UCSD-AML1 (cell line): Measurements from ENCODE around the gene ADAD2.

Experiments used
- DNase-seq: peaks from one replicate; lab custom pipeline; 2025; ENCODE audit not compliant: unreplicated experiment; lab: John Stamatoyannopoulos, UW

ADAD2 gene

GRCh38 chr16:84176192-84177053, 14.5 kb upstream of the ADAD2 start:
- DNase-seq: no peak

GRCh38 chr16:84177741-84178073, 13.2 kb upstream of the ADAD2 start:
- no peak for DNase-seq

GRCh38 chr16:84178146-84178765, 12.7 kb upstream of the ADAD2 start:
- DNase-seq: no peak

- no peak for DNase-seq
These were observed 11.9 kb upstream of the ADAD2 start for GRCh38 chr16:84178892-84179611.

- no peak for DNase-seq
These were observed 11.2 kb upstream of the ADAD2 start for GRCh38 chr16:84179612-84180320.

GRCh38 chr16:84180519-84181140, 10.3 kb upstream of the ADAD2 start:
- no peak for DNase-seq

GRCh38 chr16:84181144-84181915, 9.6 kb upstream of the ADAD2 start:
- DNase-seq: no peak

- no peak for DNase-seq
These were observed 8.9 kb upstream of the ADAD2 start for GRCh38 chr16:84182104-84182503.

- DNase-seq: no peak
These were observed 8.0 kb upstream of the ADAD2 start for GRCh38 chr16:84182680-84183571.

- DNase-seq: no peak
These were observed 7.4 kb upstream of the ADAD2 start for GRCh38 chr16:84183572-84183875.

GRCh38 chr16:84183911-84184591, 6.9 kb upstream of the ADAD2 start:
- DNase-seq: no peak

- DNase-seq: no peak
These were observed 6.2 kb upstream of the ADAD2 start for GRCh38 chr16:84184775-84185174.

- peak; percentile 96 for DNase-seq
These were observed 4.1 kb upstream of the ADAD2 start, which contains the start of gene TAF1C for GRCh38 chr16:84186685-84187437. TAF1C (minus strand) TSS chr16:84187057; CDS start chr16:84184988, 2,069 bp downstream.

- DNase-seq: no peak
These were observed 509 bp downstream of the ADAD2 start for GRCh38 chr16:84191466-84191865.

- DNase-seq: no peak
These were observed 2.5 kb downstream of the ADAD2 start for GRCh38 chr16:84193480-84193879.

- no peak for DNase-seq
These were observed 3.1 kb downstream of the ADAD2 start for GRCh38 chr16:84194018-84194417.

GRCh38 chr16:84194470-84195200, 3.7 kb downstream of the ADAD2 start:
- no peak for DNase-seq
